ENCODE measurements around the gene SAA4. TPM values are rescaled to one million over a fixed set of nuclear protein-coding genes. Genes with fewer than 3 reads are reported as not detected.

SAA4 gene
- polyA plus RNA-seq, 2 of the 4 experiments (the other 2 are of a cell fraction): not detected

DNA sequence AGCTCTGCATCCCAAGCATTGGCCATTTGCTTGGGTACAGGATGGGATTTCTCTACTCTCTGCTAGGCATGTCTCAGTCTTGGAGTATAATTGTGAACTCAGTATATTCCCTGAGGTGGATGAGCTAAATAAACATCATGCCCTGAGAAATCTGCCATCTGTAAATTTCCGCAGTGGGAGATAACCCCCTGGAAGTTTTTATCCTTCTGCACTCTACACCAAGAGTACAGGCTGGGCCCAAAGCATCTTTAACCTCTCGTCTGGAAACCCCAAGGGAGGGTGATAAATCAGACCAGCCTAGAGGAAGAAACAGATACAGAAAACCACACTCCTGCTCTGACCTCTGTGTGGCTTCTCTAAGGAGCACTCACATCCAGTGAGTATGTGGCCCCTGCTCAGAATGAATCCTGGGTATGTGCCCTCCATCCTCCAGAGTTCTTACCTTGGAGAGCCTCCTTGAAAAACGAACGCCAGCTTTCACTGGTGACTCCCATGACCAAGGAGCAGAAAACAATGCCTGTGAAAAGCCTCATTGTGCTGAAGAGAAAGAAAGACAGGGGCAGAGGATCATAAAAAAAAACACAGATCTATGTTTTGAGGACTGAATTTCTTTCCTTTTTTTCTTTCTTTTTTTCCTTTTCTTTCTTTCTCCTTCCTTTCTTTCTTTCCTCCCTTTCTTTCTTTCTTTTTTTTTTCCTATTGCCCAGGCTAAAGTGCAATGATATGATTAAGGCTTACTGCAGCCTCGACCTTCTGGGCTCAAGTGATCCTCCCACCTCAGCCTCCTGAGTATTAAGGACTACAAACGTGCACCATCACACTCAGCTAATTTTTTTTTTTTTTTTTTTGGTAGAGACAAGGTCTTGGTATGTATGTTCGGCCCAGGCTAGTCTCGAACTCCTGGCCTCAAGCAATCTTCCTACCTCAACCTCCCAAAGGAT lies 938 bp downstream of the SAA4 start:
- H3K4me2 ChIP-seq: no peak overlapping the region
- CTCF ChIA-PET: interaction anchor here (0.6 to 2.5 kb wide), 4 partner anchors 8 to 617 kb away, joined by 3 to 12 read pairs (median 4); partner anchors contain the start of gene SAA2
- no peaks in the 10 kb centered on the region for H3K4me1 ChIP-seq
- no peak overlapping the region for H3K4me3 ChIP-seq
- FAIRE-seq: peak; percentile 18
- TF ChIP-seq SMC3 (IDR thresholded peaks at IDR 0.05) (no peak), EP300 (IDR thresholded peaks at IDR 0.05) (no peak), ZSCAN20 (CRISPR knock-in tag; IDR thresholded peaks at IDR 0.05) (no peak), CHD2 (IDR thresholded peaks at IDR 0.05; ENCODE audit: low read length, partially characterized antibody) (no peak), CEBPB (IDR thresholded peaks at IDR 0.05) (no peak), HOXB13 (CRISPR knock-in tag; IDR thresholded peaks at IDR 0.05; ENCODE audit: low read depth) (no peak), ZFP36 (IDR thresholded peaks at IDR 0.05; ENCODE audit: borderline replicate concordance, partially characterized antibody) (no peak), RNF2 (IDR thresholded peaks at IDR 0.05; ENCODE audit: borderline replicate concordance, low read depth) (no peak), EHF (CRISPR knock-in tag; IDR thresholded peaks at IDR 0.05) (no peak), BHLHE40 (IDR thresholded peaks at IDR 0.05; ENCODE audit: low read depth, low read length) (no peak)
- TF ChIP-seq, protein P1, sequence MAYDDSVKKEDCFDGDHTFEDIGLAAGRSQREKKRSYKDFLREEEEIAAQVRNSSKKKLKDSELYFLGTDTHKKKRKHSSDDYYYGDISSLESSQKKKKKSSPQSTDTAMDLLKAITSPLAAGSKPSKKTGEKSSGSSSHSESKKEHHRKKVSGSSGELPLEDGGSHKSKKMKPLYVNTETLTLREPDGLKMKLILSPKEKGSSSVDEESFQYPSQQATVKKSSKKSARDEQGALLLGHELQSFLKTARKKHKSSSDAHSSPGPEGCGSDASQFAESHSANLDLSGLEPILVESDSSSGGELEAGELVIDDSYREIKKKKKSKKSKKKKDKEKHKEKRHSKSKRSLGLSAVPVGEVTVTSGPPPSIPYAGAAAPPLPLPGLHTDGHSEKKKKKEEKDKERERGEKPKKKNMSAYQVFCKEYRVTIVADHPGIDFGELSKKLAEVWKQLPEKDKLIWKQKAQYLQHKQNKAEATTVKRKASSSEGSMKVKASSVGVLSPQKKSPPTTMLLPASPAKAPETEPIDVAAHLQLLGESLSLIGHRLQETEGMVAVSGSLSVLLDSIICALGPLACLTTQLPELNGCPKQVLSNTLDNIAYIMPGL (CRISPR knock-in tag; IDR thresholded peaks at IDR 0.05; ENCODE audit: borderline replicate concordance): no peak
- TF ChIP-seq, protein P2, sequence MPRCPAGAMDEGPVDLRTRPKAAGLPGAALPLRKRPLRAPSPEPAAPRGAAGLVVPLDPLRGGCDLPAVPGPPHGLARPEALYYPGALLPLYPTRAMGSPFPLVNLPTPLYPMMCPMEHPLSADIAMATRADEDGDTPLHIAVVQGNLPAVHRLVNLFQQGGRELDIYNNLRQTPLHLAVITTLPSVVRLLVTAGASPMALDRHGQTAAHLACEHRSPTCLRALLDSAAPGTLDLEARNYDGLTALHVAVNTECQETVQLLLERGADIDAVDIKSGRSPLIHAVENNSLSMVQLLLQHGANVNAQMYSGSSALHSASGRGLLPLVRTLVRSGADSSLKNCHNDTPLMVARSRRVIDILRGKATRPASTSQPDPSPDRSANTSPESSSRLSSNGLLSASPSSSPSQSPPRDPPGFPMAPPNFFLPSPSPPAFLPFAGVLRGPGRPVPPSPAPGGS (IDR thresholded peaks at IDR 0.05): no peak
- no peaks in the 10 kb centered on the region for H3K9me3 ChIP-seq
- peak in 1 of 2 experiments; percentile 30; a peak in 2 of 6 replicates for ATAC-seq
- H3K27ac ChIP-seq: no peak overlapping the region
- no peak for DNase-seq (ENCODE audit: low read depth in 1 of 2, low spot score in 1 of 2)
- 30% methylated on average over 8 of the region's 8 CpGs for WGBS (ENCODE audit: missing lambda C conversion rate)
- POLR2A ChIA-PET: interaction anchor here (0.6 kb wide), 2 partner anchors 14 to 368 kb away, joined by 3 to 4 read pairs; no protein-coding TSS in a partner anchor

DNA sequence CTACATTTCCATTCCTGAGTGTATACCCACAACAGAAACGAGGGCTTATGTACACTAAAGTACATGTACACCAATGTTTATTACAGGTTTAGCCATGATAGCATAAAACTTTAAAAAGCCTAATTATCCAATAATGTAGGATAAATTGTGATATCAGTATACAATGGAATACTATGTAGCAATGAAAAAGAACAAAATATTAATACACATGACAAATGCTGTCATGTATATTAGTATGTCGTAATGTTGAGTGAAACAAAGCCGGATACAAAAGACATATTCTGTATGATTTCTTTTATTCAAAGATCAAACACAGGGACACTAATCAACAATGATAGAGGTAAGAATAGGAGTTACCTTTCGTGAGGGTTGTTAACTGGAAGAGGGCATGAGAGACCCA lies 2.7 kb downstream of the SAA4 start:
- H3K4me2 ChIP-seq: no peak overlapping the region
- peak; percentile 95 for FAIRE-seq
- H3K27ac ChIP-seq: no peak overlapping the region
- 22% methylated on average over 4 of the region's 4 CpGs for WGBS (ENCODE audit: missing lambda C conversion rate)
- no peaks in the 10 kb centered on the region for H3K9me3 ChIP-seq
- no peaks in the 10 kb centered on the region for H3K4me1 ChIP-seq
- ChIA-PET POLR2A (no interaction called here), CTCF (interaction anchor here (0.6 to 2.5 kb wide), 2 partner anchors 10 to 118 kb away, joined by 3 to 12 read pairs; no protein-coding TSS in a partner anchor)
- no peak for DNase-seq (ENCODE audit: low read depth in 1 of 2, low spot score in 1 of 2)
- H3K4me3 ChIP-seq: no peak overlapping the region
- no peak for TF ChIP-seq RARB (CRISPR knock-in tag; IDR thresholded peaks at IDR 0.05)
- TF ChIP-seq, protein P3, sequence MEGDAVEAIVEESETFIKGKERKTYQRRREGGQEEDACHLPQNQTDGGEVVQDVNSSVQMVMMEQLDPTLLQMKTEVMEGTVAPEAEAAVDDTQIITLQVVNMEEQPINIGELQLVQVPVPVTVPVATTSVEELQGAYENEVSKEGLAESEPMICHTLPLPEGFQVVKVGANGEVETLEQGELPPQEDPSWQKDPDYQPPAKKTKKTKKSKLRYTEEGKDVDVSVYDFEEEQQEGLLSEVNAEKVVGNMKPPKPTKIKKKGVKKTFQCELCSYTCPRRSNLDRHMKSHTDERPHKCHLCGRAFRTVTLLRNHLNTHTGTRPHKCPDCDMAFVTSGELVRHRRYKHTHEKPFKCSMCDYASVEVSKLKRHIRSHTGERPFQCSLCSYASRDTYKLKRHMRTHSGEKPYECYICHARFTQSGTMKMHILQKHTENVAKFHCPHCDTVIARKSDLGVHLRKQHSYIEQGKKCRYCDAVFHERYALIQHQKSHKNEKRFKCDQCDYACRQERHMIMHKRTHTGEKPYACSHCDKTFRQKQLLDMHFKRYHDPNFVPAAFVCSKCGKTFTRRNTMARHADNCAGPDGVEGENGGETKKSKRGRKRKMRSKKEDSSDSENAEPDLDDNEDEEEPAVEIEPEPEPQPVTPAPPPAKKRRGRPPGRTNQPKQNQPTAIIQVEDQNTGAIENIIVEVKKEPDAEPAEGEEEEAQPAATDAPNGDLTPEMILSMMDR (IDR thresholded peaks at IDR 0.05): no peak
- TF ChIP-seq TFCP2L1 (CRISPR knock-in tag; IDR thresholded peaks at IDR 0.05): no peak
- TF ChIP-seq KDM5A (IDR thresholded peaks at IDR 0.05): no peak
- no peak for TF ChIP-seq SREBF2 (IDR thresholded peaks at IDR 0.05)
- ATAC-seq: no peak
